Testis (tissue), 2 donors: ENCODE measurements around the gene BLOC1S3.
A peak's percentile ranks its signal among the peaks of the same experiment; 100 is the strongest.

Source experiments
- POLR2A ChIP-seq: fragments of 450-650 bp; IDR thresholded peaks from one replicate; pipeline ENCODE4 v1.6.1; 2017; ENCODE audit warnings: antibody characterized with exemption, mild to moderate bottlenecking, moderate library complexity
- TF ChIP-seq, protein P1 (sequence below), 3 experiments: fragments of 450-650 bp in 2 of 3; fragments of 200-600 bp in 1 of 3; sonication (generic) in 1 of 3; IDR thresholded peaks; one replicate each; pipeline ENCODE4 v1.5.1; 2016 to 2019; ENCODE audit warnings: antibody characterized with exemption in 3 of 3, mild to moderate bottlenecking in 2 of 3, moderate library complexity in 1 of 3

DNA sequence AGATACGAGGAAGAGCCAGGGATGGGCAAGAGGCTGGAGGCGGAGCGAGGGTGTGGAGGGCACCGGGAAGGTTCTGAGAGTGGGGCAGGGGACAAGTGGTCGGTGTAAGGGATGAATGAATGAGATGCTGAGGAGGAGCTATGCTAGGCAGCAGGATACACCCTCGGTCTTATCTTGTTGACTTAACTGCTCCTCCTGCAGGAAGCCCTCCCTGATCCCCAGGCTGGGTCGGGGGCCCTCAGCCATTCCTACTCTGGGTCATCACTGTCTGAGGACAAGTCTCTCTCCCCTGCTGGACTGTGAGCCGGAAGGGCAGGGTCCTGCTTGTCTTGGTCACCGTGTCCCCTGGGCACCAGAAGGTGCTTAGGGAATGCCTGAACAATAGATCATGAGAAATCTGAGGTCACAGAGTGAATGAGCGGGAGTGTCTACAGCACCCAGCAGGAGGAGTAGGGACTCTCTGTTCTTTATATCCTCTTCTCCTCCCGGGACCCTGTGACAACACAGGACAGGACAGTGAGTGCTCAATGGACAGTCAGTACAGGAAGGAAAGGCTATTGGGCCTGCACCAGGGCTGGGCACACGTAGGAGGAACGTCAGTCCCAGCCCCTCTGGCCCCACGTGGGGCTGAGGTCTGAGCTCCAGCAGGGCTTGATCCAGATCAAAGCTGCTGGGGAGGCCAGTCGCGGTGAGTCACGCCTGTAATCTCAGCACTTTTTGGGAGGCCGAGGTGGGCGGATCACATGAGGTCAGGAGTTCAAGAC, 24.3 kb upstream of the BLOC1S3 start:
- TF ChIP-seq, protein P1, sequence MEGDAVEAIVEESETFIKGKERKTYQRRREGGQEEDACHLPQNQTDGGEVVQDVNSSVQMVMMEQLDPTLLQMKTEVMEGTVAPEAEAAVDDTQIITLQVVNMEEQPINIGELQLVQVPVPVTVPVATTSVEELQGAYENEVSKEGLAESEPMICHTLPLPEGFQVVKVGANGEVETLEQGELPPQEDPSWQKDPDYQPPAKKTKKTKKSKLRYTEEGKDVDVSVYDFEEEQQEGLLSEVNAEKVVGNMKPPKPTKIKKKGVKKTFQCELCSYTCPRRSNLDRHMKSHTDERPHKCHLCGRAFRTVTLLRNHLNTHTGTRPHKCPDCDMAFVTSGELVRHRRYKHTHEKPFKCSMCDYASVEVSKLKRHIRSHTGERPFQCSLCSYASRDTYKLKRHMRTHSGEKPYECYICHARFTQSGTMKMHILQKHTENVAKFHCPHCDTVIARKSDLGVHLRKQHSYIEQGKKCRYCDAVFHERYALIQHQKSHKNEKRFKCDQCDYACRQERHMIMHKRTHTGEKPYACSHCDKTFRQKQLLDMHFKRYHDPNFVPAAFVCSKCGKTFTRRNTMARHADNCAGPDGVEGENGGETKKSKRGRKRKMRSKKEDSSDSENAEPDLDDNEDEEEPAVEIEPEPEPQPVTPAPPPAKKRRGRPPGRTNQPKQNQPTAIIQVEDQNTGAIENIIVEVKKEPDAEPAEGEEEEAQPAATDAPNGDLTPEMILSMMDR (IDR thresholded peaks at IDR 0.05) = peak in 1 of 3 experiments; percentile 15
- no peak for TF ChIP-seq POLR2A
